H9 (cell line): Measurements from ENCODE around the gene USP36. TPM values are rescaled to one million over a fixed set of nuclear protein-coding genes. Genes with fewer than 3 reads are reported as not detected.
A peak's percentile ranks its signal among the peaks of the same experiment; 100 is the strongest.

Source experiments
- DNase-seq: peaks from one replicate; pipeline ENCODE4 v3.0.0-alpha.2; 2017
- H2AFZ ChIP-seq: one replicate; pipeline ENCODE4 v1.6.1; 2013; ENCODE audit warnings: mild to moderate bottlenecking, low read length, control low read depth, moderate library complexity
- H2AK5ac ChIP-seq: 2 replicates; pipeline ENCODE4 v1.6.1; 2013; ENCODE audit warnings: low read length, control low read depth, mixed read lengths; ENCODE audit not compliant: insufficient read length
- H2BK120ac ChIP-seq: one replicate; pipeline ENCODE4 v1.6.1; 2013; ENCODE audit warnings: low read depth, mild to moderate bottlenecking, low read length, control low read depth, inconsistent platforms; ENCODE audit not compliant: poor library complexity, severe bottlenecking
- H2BK12ac ChIP-seq: 2 replicates; pipeline ENCODE4 v1.6.1; 2013; ENCODE audit warnings: low read length, control low read depth, mixed read lengths, low read depth; ENCODE audit not compliant: insufficient read length
- H2BK15ac ChIP-seq: 2 replicates; pipeline ENCODE4 v1.6.1; 2013; ENCODE audit warnings: low read depth, low read length, control low read depth
- H2BK20ac ChIP-seq: one replicate; pipeline ENCODE4 v1.6.1; 2013; ENCODE audit warnings: low read depth, mild to moderate bottlenecking, low read length, control low read depth, inconsistent platforms; ENCODE audit not compliant: poor library complexity, severe bottlenecking
- H2BK5ac ChIP-seq: 2 replicates; pipeline ENCODE4 v1.6.1; 2013; ENCODE audit warnings: low read length, control low read depth, mixed read lengths; ENCODE audit not compliant: insufficient read length
- H3K14ac ChIP-seq: 2 replicates; pipeline ENCODE4 v1.6.1; 2013; ENCODE audit warnings: low read length, control low read depth; ENCODE audit not compliant: insufficient read depth
- H3K18ac ChIP-seq: 2 replicates; pipeline ENCODE4 v1.6.1; 2013; ENCODE audit warnings: low read depth, mild to moderate bottlenecking, mixed read lengths, low read length, control low read depth; ENCODE audit not compliant: insufficient read length
- H3K23ac ChIP-seq: 2 replicates; pipeline ENCODE4 v1.6.1; 2013; ENCODE audit warnings: low read length, control low read depth, mixed read lengths, low read depth; ENCODE audit not compliant: insufficient read length
- H3K23me2 ChIP-seq: 2 replicates; pipeline ENCODE4 v1.6.1; 2013; ENCODE audit warnings: low read depth, mild to moderate bottlenecking, mixed read lengths, low read length, control low read depth; ENCODE audit not compliant: insufficient read length, poor library complexity, severe bottlenecking
- H3K27ac ChIP-seq: 2 replicates; pipeline ENCODE4 v1.5.1; 2013; ENCODE audit warnings: low read length, control low read depth, mixed read lengths, low read depth; ENCODE audit not compliant: insufficient read length
- H3K27me3 ChIP-seq: 2 replicates; pipeline ENCODE4 v1.6.1; 2013; ENCODE audit warnings: low read length, control low read depth, inconsistent platforms; ENCODE audit not compliant: insufficient read depth
- H3K4ac ChIP-seq: 2 replicates; pipeline ENCODE4 v1.6.1; 2013; ENCODE audit warnings: low read depth, mild to moderate bottlenecking, control low read depth, inconsistent platforms, low read length, moderate library complexity
- H3K4me1 ChIP-seq: 2 replicates; pipeline ENCODE4 v1.6.1; 2013; ENCODE audit warnings: low read length, control low read depth, inconsistent platforms; ENCODE audit not compliant: insufficient read depth
- H3K4me2 ChIP-seq: 2 replicates; pipeline ENCODE4 v1.6.1; 2013; ENCODE audit warnings: low read length, control low read depth, mixed read lengths; ENCODE audit not compliant: insufficient read length, insufficient read depth
- H3K56ac ChIP-seq: 2 replicates; pipeline ENCODE4 v1.6.1; 2013; ENCODE audit warnings: low read depth, mild to moderate bottlenecking, mixed read lengths, low read length, control low read depth; ENCODE audit not compliant: insufficient read length
- H3K79me1 ChIP-seq: 2 replicates; pipeline ENCODE4 v1.6.1; 2013; ENCODE audit warnings: low read depth, mild to moderate bottlenecking, moderate library complexity, low read length, control low read depth, inconsistent platforms; ENCODE audit not compliant: insufficient read depth, poor library complexity, severe bottlenecking
- H3K79me2 ChIP-seq: 2 replicates; pipeline ENCODE4 v1.6.1; 2013; ENCODE audit warnings: low read length, control low read depth, inconsistent platforms; ENCODE audit not compliant: insufficient read depth
- H3K9ac ChIP-seq: 2 replicates; pipeline ENCODE4 v1.6.1; 2013; ENCODE audit warnings: low read length, control low read depth, mixed read lengths; ENCODE audit not compliant: insufficient read length; ENCODE audit errors: extremely low read depth
- H3K9me3 ChIP-seq: one replicate; pipeline ENCODE4 v1.6.1; 2013; ENCODE audit warnings: low read depth, low read length, inconsistent platforms; ENCODE audit not compliant: control insufficient read depth
- H3T11ph ChIP-seq: one replicate; pipeline ENCODE4 v1.6.1; 2013; ENCODE audit warnings: mild to moderate bottlenecking, low read length, control low read depth, inconsistent platforms
- H4K20me1 ChIP-seq: one replicate; pipeline ENCODE4 v1.6.1; 2013; ENCODE audit not compliant: control insufficient read depth, insufficient read length, insufficient read depth
- H4K5ac ChIP-seq: 2 replicates; pipeline ENCODE4 v1.6.1; 2013; ENCODE audit warnings: low read depth, mild to moderate bottlenecking, mixed read lengths, low read length, control low read depth; ENCODE audit not compliant: insufficient read length
- H4K8ac ChIP-seq: replicated peaks from 2 replicates; pipeline ENCODE4 v1.6.1; 2013; ENCODE audit warnings: low read length, control low read depth, mixed read lengths, low read depth; ENCODE audit not compliant: insufficient read length
- H4K91ac ChIP-seq: 2 replicates; pipeline ENCODE4 v1.6.1; 2013; ENCODE audit warnings: low read depth, mild to moderate bottlenecking, moderate library complexity, mixed read lengths, low read length, control low read depth; ENCODE audit not compliant: insufficient read length
- H3K27ac Mint-ChIP-seq, 3 experiments: 2 replicates in 2 of 3; 3 replicates in 1 of 3; pipeline ENCODE4 v1.8.0; 2020 to 2021; ENCODE audit warnings: mixed read lengths in 3 of 3, mild to moderate bottlenecking in 1 of 3, moderate library complexity in 1 of 3
- H3K27me3 Mint-ChIP-seq: 2 replicates; pipeline ENCODE4 v1.8.0; 2021; ENCODE audit warnings: low read depth, mild to moderate bottlenecking, moderate library complexity, mixed read lengths
- H3K36me3 Mint-ChIP-seq, 3 experiments: 2 replicates in 2 of 3; 3 replicates in 1 of 3; pipeline ENCODE4 v1.8.0; 2020 to 2021; ENCODE audit warnings: low read depth in 3 of 3, mixed read lengths in 3 of 3; ENCODE audit not compliant: insufficient read depth in 1 of 3
- H3K4me1 Mint-ChIP-seq, 2 experiments: 2 replicates each; pipeline ENCODE4 v1.8.0; 2020; ENCODE audit warnings: mixed read lengths in 2 of 2
- H3K4me3 Mint-ChIP-seq, 2 experiments: 2 replicates in 1 of 2; 3 replicates in 1 of 2; pipeline ENCODE4 v1.8.0; 2020 to 2021; ENCODE audit warnings: mild to moderate bottlenecking in 2 of 2, mixed read lengths in 2 of 2, moderate library complexity in 1 of 2
- H3K9me3 Mint-ChIP-seq, 2 experiments: 2 replicates in 1 of 2; 3 replicates in 1 of 2; pipeline ENCODE4 v1.8.0; 2020; ENCODE audit warnings: mild to moderate bottlenecking in 2 of 2, mixed read lengths in 2 of 2, moderate library complexity in 1 of 2
- CTCF ChIP-seq: fragments of 200-600 bp; sonication (generic); conservative IDR thresholded peaks from 3 replicates; pipeline ENCODE4 v1.8.0; 2021; ENCODE audit warnings: antibody characterized with exemption, mild to moderate bottlenecking
- WGBS: extraction: QIAGEN DNeasy Blood & Tissue Kit; methylation state at CpG from one replicate; pipeline ENCODE4 v1.1.7; 2013; ENCODE audit warnings: missing lambda C conversion rate, low lambda C conversion rate, mixed read lengths; ENCODE audit not compliant: insufficient read length; ENCODE audit errors: extremely low coverage; 5-methylcytosine and 5-hydroxymethylcytosine counted together
- total RNA-seq: library from RNA; stranded (reverse); gene quantifications from 2 replicates; pipeline ENCODE4 v1.2.1, GENCODE V29; 2021

Gene USP36
- total RNA-seq, 1 experiment from 2014 or later = 106 TPM

GRCh38 chr17:78774453-78774852, 66.2 kb downstream of the USP36 start:
- no peak for TF ChIP-seq CTCF
- H3K36me3 Mint-ChIP-seq = no peaks in the 10 kb centered on the region
- no peaks in the 10 kb centered on the region for H3K27me3 ChIP-seq
- H3K4ac ChIP-seq = no peak overlapping the region
- no peaks in the 10 kb centered on the region for H3K79me1 ChIP-seq
- H3K23me2 ChIP-seq = no peaks in the 10 kb centered on the region
- H2AFZ ChIP-seq = no peak overlapping the region
- no peak overlapping the region for H2BK120ac ChIP-seq
- H3K23ac ChIP-seq = no peak overlapping the region
- DNase-seq = no peak
- H3K27ac ChIP-seq = no peak overlapping the region
- no peak overlapping the region for H3K4me3 Mint-ChIP-seq
- H3K9me3 Mint-ChIP-seq = no peaks in the 10 kb centered on the region
- no peak overlapping the region for H3K14ac ChIP-seq
- no peak overlapping the region for H2BK20ac ChIP-seq
- H4K91ac ChIP-seq = no peak overlapping the region
- H4K20me1 ChIP-seq = no peaks in the 10 kb centered on the region
- H2BK5ac ChIP-seq = no peak overlapping the region
- no peaks in the 10 kb centered on the region for H3K79me2 ChIP-seq
- H2AK5ac ChIP-seq = no peak overlapping the region
- H3K27me3 Mint-ChIP-seq = no peaks in the 10 kb centered on the region
- no peak overlapping the region for H3K18ac ChIP-seq
- H3K56ac ChIP-seq = no peak overlapping the region
- no peak overlapping the region for H4K5ac ChIP-seq
- no peaks in the 10 kb centered on the region for H3K9me3 ChIP-seq
- no peak overlapping the region for H2BK12ac ChIP-seq
- peak overlapping the region in 1 of 3 experiments; percentile 35; a peak in 1 of 7 replicates for H3K27ac Mint-ChIP-seq
- no peak overlapping the region for H3T11ph ChIP-seq
- no peak overlapping the region for H3K4me2 ChIP-seq
- no CpG with 5 or more reads among the region's 2 CpGs for WGBS
- no peaks in the 10 kb centered on the region for H3K4me1 ChIP-seq
- no peak overlapping the region for H4K8ac ChIP-seq
- H3K4me1 Mint-ChIP-seq = peaks cover 3 to 7% of the 10 kb centered on the region in 2 experiments; a peak in 3 of 4 replicates
- no peak overlapping the region for H2BK15ac ChIP-seq
- no peak overlapping the region for H3K9ac ChIP-seq
